Left hindlimb (tissue), 1 donor: ENCODE measurements around the gene CD27.

ENCODE experiments used
- DNase-seq: peaks from one replicate; pipeline ENCODE4 v3.0.0-alpha.2; 2018

The CD27 gene

GRCh38 chr12:6434205-6435140 is 10.3 kb upstream of the CD27 start:
- no peak for DNase-seq

GRCh38 chr12:6435961-6436715 is 8.6 kb upstream of the CD27 start:
- no peak for DNase-seq

GRCh38 chr12:6437586-6437985 is 7.2 kb upstream of the CD27 start:
- no peak for DNase-seq

- DNase-seq, result no peak
Observed at GRCh38 chr12:6438345-6438744, 6.4 kb upstream of the CD27 start.

GRCh38 chr12:6440391-6440790 is 4.4 kb upstream of the CD27 start:
- DNase-seq, result no peak

- no peak for DNase-seq
Observed at GRCh38 chr12:6442836-6443235, 1.9 kb upstream of the CD27 start.

GRCh38 chr12:6443361-6443983 is 1.3 kb upstream of the CD27 start:
- DNase-seq, result no peak

- DNase-seq, result no peak
Observed at GRCh38 chr12:6444031-6444430, 724 bp upstream of the CD27 start.

- DNase-seq, result no peak
Observed at GRCh38 chr12:6450091-6450868, 5.5 kb downstream of the CD27 start.

- DNase-seq, result no peak
Observed at GRCh38 chr12:6450869-6451347, 6.2 kb downstream of the CD27 start.

GRCh38 chr12:6451348-6452244 is 6.8 kb downstream of the CD27 start, which contains the start of gene TAPBPL:
Gene TAPBPL, plus strand, starts transcription at chr12:6452042. Its CDS starts 207 bp downstream, at chr12:6452249.
- DNase-seq, result peak; percentile 92

GRCh38 chr12:6452245-6452943 is 7.6 kb downstream of the CD27 start:
- peak; percentile 39 for DNase-seq

- no peak for DNase-seq
Observed at GRCh38 chr12:6452944-6453630, 8.3 kb downstream of the CD27 start.

- DNase-seq, result no peak
Observed at GRCh38 chr12:6457220-6457945, 12.6 kb downstream of the CD27 start.

- no peak for DNase-seq
Observed at GRCh38 chr12:6458281-6459003, 13.7 kb downstream of the CD27 start.

- no peak for DNase-seq
Observed at GRCh38 chr12:6459004-6459337, 14.2 kb downstream of the CD27 start.

- DNase-seq, result no peak
Observed at GRCh38 chr12:6460751-6461371, 16.1 kb downstream of the CD27 start.
